GM23338 (cell line): ENCODE results near the gene RBM17. TPM values are rescaled to one million over a fixed set of nuclear protein-coding genes. Genes with fewer than 3 reads are reported as not detected.

Experiments used
- ATAC-seq: fragments of 200-7000 bp; cut with Tn5 transposase; 3 replicates; pipeline ENCODE4 v1.9.1; 2020
- DNase-seq: peaks from one replicate; pipeline ENCODE4 v3.0.0-alpha.2; 2015; ENCODE audit warnings: low spot score
- H2AFZ ChIP-seq: fragments of 200-600 bp; sonication (generic); 2 replicates; pipeline ENCODE4 v1.8.0; 2016; ENCODE audit warnings: antibody characterized with exemption, mild to moderate bottlenecking, moderate library complexity
- H3F3A ChIP-seq: fragments of 200-600 bp; sonication (generic); replicated peaks from 2 replicates; pipeline ENCODE4 v1.8.0; 2017; ENCODE audit warnings: antibody characterized with exemption, mixed run types, low read depth
- H3K27ac ChIP-seq: fragments of 200-600 bp; sonication (generic); 2 replicates; pipeline ENCODE4 v1.6.1; 2016; ENCODE audit warnings: low read depth
- H3K27me3 ChIP-seq: fragments of 200-600 bp; sonication (generic); 2 replicates; pipeline ENCODE4 v1.8.0; 2016; ENCODE audit warnings: mild to moderate bottlenecking, mixed run types, moderate library complexity; ENCODE audit not compliant: insufficient read depth
- H3K36me3 ChIP-seq: fragments of 200-600 bp; sonication (generic); 2 replicates; pipeline ENCODE4 v1.8.0; 2016; ENCODE audit warnings: mild to moderate bottlenecking; ENCODE audit not compliant: insufficient read depth
- H3K4me1 ChIP-seq: fragments of 200-600 bp; sonication (generic); 2 replicates; pipeline ENCODE4 v1.8.0; 2016; ENCODE audit warnings: mild to moderate bottlenecking, moderate library complexity; ENCODE audit not compliant: insufficient read depth
- H3K4me2 ChIP-seq: fragments of 200-600 bp; sonication (generic); 2 replicates; pipeline ENCODE4 v1.7.1; 2017; ENCODE audit warnings: mixed run types
- H3K4me3 ChIP-seq: fragments of 200-600 bp; sonication (generic); 2 replicates; pipeline ENCODE4 v1.6.1; 2016; ENCODE audit warnings: mixed run types
- H3K79me2 ChIP-seq: fragments of 200-600 bp; sonication (generic); replicated peaks from 2 replicates; pipeline ENCODE4 v1.8.0; 2017; ENCODE audit warnings: mild to moderate bottlenecking; ENCODE audit not compliant: insufficient read depth
- H3K9me2 ChIP-seq: fragments of 200-600 bp; sonication (generic); 2 replicates; pipeline ENCODE4 v1.8.0; 2017; ENCODE audit not compliant: insufficient read depth
- H4K20me1 ChIP-seq: fragments of 200-600 bp; sonication (generic); replicated peaks from 2 replicates; pipeline ENCODE4 v1.8.0; 2017; ENCODE audit warnings: mild to moderate bottlenecking; ENCODE audit not compliant: insufficient read depth
- H3K27ac Mint-ChIP-seq: 2 replicates; pipeline ENCODE4 v1.8.0; 2020; ENCODE audit warnings: inconsistent platforms, mild to moderate bottlenecking, moderate library complexity, mixed read lengths
- H3K27me3 Mint-ChIP-seq: 3 replicates; pipeline ENCODE4 v1.8.0; 2022; ENCODE audit warnings: low read depth, mild to moderate bottlenecking, moderate library complexity, mixed read lengths, inconsistent platforms; ENCODE audit not compliant: insufficient read depth, poor library complexity
- H3K36me3 Mint-ChIP-seq: 3 replicates; pipeline ENCODE4 v1.8.0; 2021; ENCODE audit warnings: low read depth, mild to moderate bottlenecking, inconsistent platforms, moderate library complexity, mixed read lengths
- H3K4me1 Mint-ChIP-seq: 3 replicates; pipeline ENCODE4 v1.8.0; 2020; ENCODE audit warnings: mild to moderate bottlenecking, inconsistent platforms, mixed read lengths
- H3K4me3 Mint-ChIP-seq: 3 replicates; pipeline ENCODE4 v1.8.0; 2021; ENCODE audit warnings: moderate library complexity, mild to moderate bottlenecking, inconsistent platforms, mixed read lengths
- H3K9me3 Mint-ChIP-seq: 3 replicates; pipeline ENCODE4 v1.8.0; 2020; ENCODE audit warnings: moderate library complexity, mild to moderate bottlenecking, inconsistent platforms, mixed read lengths
- CREB1 ChIP-seq: fragments of 250-450 bp; sonication (Bioruptor Pico); IDR thresholded peaks from 2 replicates; pipeline ENCODE4 v1.5.0; 2020; ENCODE audit warnings: low read depth, mild to moderate bottlenecking, moderate library complexity
- CTCF ChIP-seq, 2 experiments: fragments of 200-600 bp in 1 of 2; sonication (generic) in 1 of 2; conservative IDR thresholded peaks; 2 replicates each; pipeline versions ENCODE4 v1.5.1 to v1.6.1; 2016 to 2017; ENCODE audit warnings: antibody characterized with exemption in 2 of 2, low read depth in 2 of 2, mild to moderate bottlenecking in 2 of 2, moderate library complexity in 1 of 2
- ETS1 ChIP-seq: IDR thresholded peaks from 2 replicates; pipeline ENCODE4 v1.6.1; 2016; ENCODE audit warnings: antibody characterized with exemption
- EZH2 ChIP-seq: fragments of 200-600 bp; sonication (generic); IDR thresholded peaks from one replicate; pipeline ENCODE4 v1.8.0; 2017; ENCODE audit warnings: antibody characterized with exemption, mild to moderate bottlenecking, low read depth; ENCODE audit not compliant: unreplicated experiment
- EZH2phosphoT487 ChIP-seq: fragments of 200-600 bp; sonication (generic); IDR thresholded peaks from one replicate; pipeline ENCODE4 v1.8.1; 2018; ENCODE audit warnings: antibody characterized with exemption; ENCODE audit not compliant: unreplicated experiment
- JUNB ChIP-seq: IDR thresholded peaks from one replicate; pipeline ENCODE4 v1.6.1; 2016; ENCODE audit warnings: antibody characterized with exemption; ENCODE audit not compliant: unreplicated experiment
- NANOG ChIP-seq: IDR thresholded peaks from 2 replicates; pipeline ENCODE4 v1.6.1; 2016; ENCODE audit warnings: antibody characterized with exemption, borderline replicate concordance
- POLR2AphosphoS5 ChIP-seq: IDR thresholded peaks from 2 replicates; pipeline ENCODE4 v1.6.1; 2016; ENCODE audit warnings: antibody characterized with exemption, low read depth
- STAT1 ChIP-seq: IDR thresholded peaks from one replicate; pipeline ENCODE4 v1.6.1; 2016; ENCODE audit warnings: antibody characterized with exemption; ENCODE audit not compliant: unreplicated experiment
- ZNF114 ChIP-seq: fragments of 250-450 bp; sonication (Bioruptor Pico); IDR thresholded peaks from 2 replicates; pipeline ENCODE4 v1.5.0; 2020; ENCODE audit warnings: mild to moderate bottlenecking, moderate library complexity
- ZNF331 ChIP-seq: fragments of 250-450 bp; sonication (Bioruptor Pico); IDR thresholded peaks from 2 replicates; pipeline ENCODE4 v1.5.0; 2020; ENCODE audit warnings: low read depth, mild to moderate bottlenecking, moderate library complexity
- ZNF462 ChIP-seq: fragments of 250-450 bp; sonication (Bioruptor Pico); IDR thresholded peaks from 2 replicates; pipeline ENCODE4 v1.5.0; 2020; ENCODE audit warnings: mild to moderate bottlenecking, moderate library complexity
- polyA plus RNA-seq: library from polyadenylated mRNA; unstranded; fragments of >200 nt; fragmentation: Nextera tagmentation; extraction: Ambion mirVana; gene quantifications from 2 replicates; pipeline ENCODE4 v1.2.1, GENCODE V29; 2016
- total RNA-seq: library from RNA; depleted of rRNA; stranded (reverse); fragments of >200 nt; shearing (Covaris generic); gene quantifications from 2 replicates; pipeline ENCODE4 v1.2.3, GENCODE V29; 2014
- TF ChIP-seq, protein P1 (sequence below): IDR thresholded peaks from one replicate; pipeline ENCODE4 v1.6.1; 2018; ENCODE audit warnings: antibody characterized with exemption; ENCODE audit not compliant: unreplicated experiment

The RBM17 gene
- total and polyA plus RNA-seq, 2 experiments from 2014 or later: 54.7 to 281 TPM

DNA sequence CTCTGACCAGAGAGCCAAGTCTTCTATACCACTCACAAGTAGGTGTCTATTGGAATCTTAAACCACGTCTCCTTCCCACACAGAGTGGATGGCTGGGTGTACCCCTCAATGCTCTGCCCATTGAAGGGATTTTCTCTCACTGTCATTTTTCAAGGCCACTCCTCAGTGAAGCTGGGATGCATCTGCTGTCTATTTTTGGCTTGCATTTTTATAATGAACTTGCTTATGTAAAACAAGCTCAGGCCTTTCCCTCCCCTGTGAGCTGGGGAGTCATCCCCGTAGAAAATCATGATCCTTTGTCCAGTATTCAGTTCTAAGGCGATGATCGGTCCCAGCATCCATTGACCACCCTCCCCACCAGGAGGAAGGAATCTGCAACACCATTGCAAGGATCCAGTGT is 9.8 kb upstream of the RBM17 start:
- Histone ChIP-seq H3K27me3 (no peaks in the 10 kb centered on the region), H3K4me3 (no peak overlapping the region), H3K4me2 (no peak overlapping the region), H2AFZ (no peak overlapping the region), H3K4me1 (peaks cover 6% of the 10 kb centered on the region), H3K79me2 (no peaks in the 10 kb centered on the region), H3K27ac (no peak overlapping the region), H4K20me1 (no peaks in the 10 kb centered on the region), H3K36me3 (no peaks in the 10 kb centered on the region), H3K9me2 (no peaks in the 10 kb centered on the region), H3F3A (no peaks in the 10 kb centered on the region)
- Mint-ChIP-seq H3K4me3 (no peak overlapping the region), H3K9me3 (no peaks in the 10 kb centered on the region; the same call in 2 of the 3 replicates), H3K27me3 (peaks cover 1% of the 10 kb centered on the region), H3K27ac (no peak overlapping the region), H3K36me3 (no peaks in the 10 kb centered on the region; the same call in 2 of the 3 replicates), H3K4me1 (peaks cover 10% of the 10 kb centered on the region; the same call in 2 of the 3 replicates)
- TF ChIP-seq CTCF (conservative IDR thresholded peaks at IDR 0.05; ENCODE audit: low read depth in 2 of 2) (no peak), JUNB (no peak), CREB1 (CRISPR knock-in tag) (no peak), EZH2phosphoT487 (no peak), ZNF114 (CRISPR knock-in tag) (no peak), NANOG (no peak), ETS1 (no peak), ZNF462 (CRISPR knock-in tag) (no peak), EZH2 (no peak), ZNF331 (CRISPR knock-in tag) (no peak), POLR2AphosphoS5 (no peak), STAT1 (no peak)
- TF ChIP-seq, protein P1, sequence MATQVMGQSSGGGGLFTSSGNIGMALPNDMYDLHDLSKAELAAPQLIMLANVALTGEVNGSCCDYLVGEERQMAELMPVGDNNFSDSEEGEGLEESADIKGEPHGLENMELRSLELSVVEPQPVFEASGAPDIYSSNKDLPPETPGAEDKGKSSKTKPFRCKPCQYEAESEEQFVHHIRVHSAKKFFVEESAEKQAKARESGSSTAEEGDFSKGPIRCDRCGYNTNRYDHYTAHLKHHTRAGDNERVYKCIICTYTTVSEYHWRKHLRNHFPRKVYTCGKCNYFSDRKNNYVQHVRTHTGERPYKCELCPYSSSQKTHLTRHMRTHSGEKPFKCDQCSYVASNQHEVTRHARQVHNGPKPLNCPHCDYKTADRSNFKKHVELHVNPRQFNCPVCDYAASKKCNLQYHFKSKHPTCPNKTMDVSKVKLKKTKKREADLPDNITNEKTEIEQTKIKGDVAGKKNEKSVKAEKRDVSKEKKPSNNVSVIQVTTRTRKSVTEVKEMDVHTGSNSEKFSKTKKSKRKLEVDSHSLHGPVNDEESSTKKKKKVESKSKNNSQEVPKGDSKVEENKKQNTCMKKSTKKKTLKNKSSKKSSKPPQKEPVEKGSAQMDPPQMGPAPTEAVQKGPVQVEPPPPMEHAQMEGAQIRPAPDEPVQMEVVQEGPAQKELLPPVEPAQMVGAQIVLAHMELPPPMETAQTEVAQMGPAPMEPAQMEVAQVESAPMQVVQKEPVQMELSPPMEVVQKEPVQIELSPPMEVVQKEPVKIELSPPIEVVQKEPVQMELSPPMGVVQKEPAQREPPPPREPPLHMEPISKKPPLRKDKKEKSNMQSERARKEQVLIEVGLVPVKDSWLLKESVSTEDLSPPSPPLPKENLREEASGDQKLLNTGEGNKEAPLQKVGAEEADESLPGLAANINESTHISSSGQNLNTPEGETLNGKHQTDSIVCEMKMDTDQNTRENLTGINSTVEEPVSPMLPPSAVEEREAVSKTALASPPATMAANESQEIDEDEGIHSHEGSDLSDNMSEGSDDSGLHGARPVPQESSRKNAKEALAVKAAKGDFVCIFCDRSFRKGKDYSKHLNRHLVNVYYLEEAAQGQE: no peak
- DNase-seq (no peak), ATAC-seq (no peak)
